Neural cell (in vitro differentiated cells): ENCODE data around the gene SLC35C1.

Experiments used
- CTCF ChIP-seq: fragments of 450-650 bp; IDR thresholded peaks from 2 replicates; pipeline ENCODE4 v1.5.1; 2014; ENCODE audit warnings: antibody characterized with exemption, mild to moderate bottlenecking, moderate library complexity; ENCODE audit not compliant: poor library complexity, severe bottlenecking
- EP300 ChIP-seq: fragments of 450-650 bp; conservative IDR thresholded peaks from 2 replicates; pipeline ENCODE4 v1.6.1; 2014; ENCODE audit warnings: antibody characterized with exemption, mild to moderate bottlenecking, moderate library complexity; ENCODE audit not compliant: poor library complexity, severe bottlenecking
- EZH2 ChIP-seq: fragments of 200-600, 300-800 bp; shearing (Covaris generic), sonication (generic); IDR thresholded peaks from 2 replicates; pipeline ENCODE4 v1.6.1; 2014; ENCODE audit warnings: antibody characterized with exemption, low read length, borderline replicate concordance, mild to moderate bottlenecking; ENCODE audit not compliant: insufficient read depth, poor library complexity, severe bottlenecking
- POLR2AphosphoS5 ChIP-seq: IDR thresholded peaks from 2 replicates; pipeline ENCODE4 v1.6.1; 2012
- RAD21 ChIP-seq: fragments of 450-650 bp; conservative IDR thresholded peaks from 2 replicates; pipeline ENCODE4 v1.6.1; 2014; ENCODE audit warnings: antibody characterized with exemption, mild to moderate bottlenecking, moderate library complexity
- SMC3 ChIP-seq: fragments of 450-650 bp; conservative IDR thresholded peaks from 2 replicates; pipeline ENCODE4 v1.6.1; 2014; ENCODE audit warnings: antibody characterized with exemption, mild to moderate bottlenecking, moderate library complexity; ENCODE audit not compliant: poor library complexity
- TAF1 ChIP-seq: IDR thresholded peaks from 2 replicates; pipeline ENCODE4 v1.6.1; 2012; ENCODE audit warnings: low read depth
- TF ChIP-seq, protein P1 (sequence below): IDR thresholded peaks from 2 replicates; pipeline ENCODE4 v1.6.1; 2012; ENCODE audit warnings: borderline replicate concordance

DNA sequence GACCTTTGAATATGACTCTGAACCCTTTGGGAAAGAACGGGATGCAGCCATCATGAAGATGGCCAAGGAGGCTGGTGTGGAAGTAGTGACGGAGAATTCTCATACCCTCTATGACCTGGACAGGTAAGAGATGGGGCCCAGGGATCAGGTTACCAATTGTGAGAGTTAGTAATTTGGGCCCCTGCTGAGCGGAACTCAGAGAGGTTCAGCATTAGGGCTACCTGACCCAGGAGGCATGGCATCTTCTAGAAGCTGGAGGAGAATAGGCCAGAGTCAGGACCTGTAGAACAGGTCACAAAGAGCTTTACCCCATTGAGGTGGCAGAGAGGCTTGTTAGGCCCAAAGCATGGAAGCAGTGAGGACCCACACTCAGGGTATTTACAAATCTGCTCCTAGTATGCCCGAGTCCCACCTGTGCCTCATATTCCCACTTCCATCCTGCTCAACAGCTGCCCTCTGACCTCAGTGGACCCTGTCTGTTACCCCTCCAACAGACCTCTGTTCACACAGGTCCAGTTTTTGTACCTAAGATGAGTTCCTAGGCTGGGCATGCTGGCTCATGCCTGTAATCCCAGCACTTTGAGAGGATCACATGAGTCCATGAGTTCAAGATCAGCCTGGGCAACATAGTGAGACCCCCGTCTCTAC, 53.9 kb downstream of the SLC35C1 start:
- TF ChIP-seq CTCF (no peak), TAF1 (no peak), POLR2AphosphoS5 (no peak), EZH2 (no peak), RAD21 (no peak), EP300 (no peak), SMC3 (no peak)
- TF ChIP-seq, protein P1, sequence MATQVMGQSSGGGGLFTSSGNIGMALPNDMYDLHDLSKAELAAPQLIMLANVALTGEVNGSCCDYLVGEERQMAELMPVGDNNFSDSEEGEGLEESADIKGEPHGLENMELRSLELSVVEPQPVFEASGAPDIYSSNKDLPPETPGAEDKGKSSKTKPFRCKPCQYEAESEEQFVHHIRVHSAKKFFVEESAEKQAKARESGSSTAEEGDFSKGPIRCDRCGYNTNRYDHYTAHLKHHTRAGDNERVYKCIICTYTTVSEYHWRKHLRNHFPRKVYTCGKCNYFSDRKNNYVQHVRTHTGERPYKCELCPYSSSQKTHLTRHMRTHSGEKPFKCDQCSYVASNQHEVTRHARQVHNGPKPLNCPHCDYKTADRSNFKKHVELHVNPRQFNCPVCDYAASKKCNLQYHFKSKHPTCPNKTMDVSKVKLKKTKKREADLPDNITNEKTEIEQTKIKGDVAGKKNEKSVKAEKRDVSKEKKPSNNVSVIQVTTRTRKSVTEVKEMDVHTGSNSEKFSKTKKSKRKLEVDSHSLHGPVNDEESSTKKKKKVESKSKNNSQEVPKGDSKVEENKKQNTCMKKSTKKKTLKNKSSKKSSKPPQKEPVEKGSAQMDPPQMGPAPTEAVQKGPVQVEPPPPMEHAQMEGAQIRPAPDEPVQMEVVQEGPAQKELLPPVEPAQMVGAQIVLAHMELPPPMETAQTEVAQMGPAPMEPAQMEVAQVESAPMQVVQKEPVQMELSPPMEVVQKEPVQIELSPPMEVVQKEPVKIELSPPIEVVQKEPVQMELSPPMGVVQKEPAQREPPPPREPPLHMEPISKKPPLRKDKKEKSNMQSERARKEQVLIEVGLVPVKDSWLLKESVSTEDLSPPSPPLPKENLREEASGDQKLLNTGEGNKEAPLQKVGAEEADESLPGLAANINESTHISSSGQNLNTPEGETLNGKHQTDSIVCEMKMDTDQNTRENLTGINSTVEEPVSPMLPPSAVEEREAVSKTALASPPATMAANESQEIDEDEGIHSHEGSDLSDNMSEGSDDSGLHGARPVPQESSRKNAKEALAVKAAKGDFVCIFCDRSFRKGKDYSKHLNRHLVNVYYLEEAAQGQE = no peak
